HG02623 (cell line): ENCODE results near the gene PTPRO.

Source experiments
- ATAC-seq: cut with Tn5 transposase; IDR thresholded peaks from one replicate; pipeline ENCODE4 v1.9.1; 2021; ENCODE audit warnings: moderate library complexity; ENCODE audit not compliant: unreplicated experiment

The PTPRO gene

GRCh38 chr12:15346488-15346887 is 24.2 kb downstream of the PTPRO start:
- ATAC-seq: no peak

GRCh38 chr12:15350643-15351042 is 28.3 kb downstream of the PTPRO start:
- no peak for ATAC-seq

GRCh38 chr12:15355766-15356165 is 33.5 kb downstream of the PTPRO start:
- no peak for ATAC-seq

GRCh38 chr12:15356951-15357364 is 34.6 kb downstream of the PTPRO start:
- ATAC-seq: no peak

- ATAC-seq: no peak
These were observed 42.2 kb downstream of the PTPRO start for GRCh38 chr12:15364221-15365160.

GRCh38 chr12:15368812-15369211 is 46.5 kb downstream of the PTPRO start:
- no peak for ATAC-seq

GRCh38 chr12:15372352-15372751 is 50.0 kb downstream of the PTPRO start:
- no peak for ATAC-seq

- no peak for ATAC-seq
These were observed 65.5 kb downstream of the PTPRO start for GRCh38 chr12:15387772-15388171.

- ATAC-seq: no peak
These were observed 67.3 kb downstream of the PTPRO start for GRCh38 chr12:15389561-15389960.

GRCh38 chr12:15393037-15393436 is 70.7 kb downstream of the PTPRO start:
- ATAC-seq: no peak

GRCh38 chr12:15393995-15394394 is 71.7 kb downstream of the PTPRO start:
- no peak for ATAC-seq

GRCh38 chr12:15404485-15404884 is 82.2 kb downstream of the PTPRO start:
- no peak for ATAC-seq

- no peak for ATAC-seq
These were observed 83.3 kb downstream of the PTPRO start for GRCh38 chr12:15405606-15406005.

- ATAC-seq: no peak
These were observed 84.7 kb downstream of the PTPRO start for GRCh38 chr12:15407025-15407424.

GRCh38 chr12:15411842-15412241 is 89.5 kb downstream of the PTPRO start:
- ATAC-seq: no peak

GRCh38 chr12:15417691-15418090 is 95.4 kb downstream of the PTPRO start:
- ATAC-seq: no peak

GRCh38 chr12:15423629-15424028 is 101.3 kb downstream of the PTPRO start:
- ATAC-seq: no peak

- no peak for ATAC-seq
These were observed 105.6 kb downstream of the PTPRO start for GRCh38 chr12:15427913-15428312.

GRCh38 chr12:15428632-15429031 is 106.3 kb downstream of the PTPRO start:
- ATAC-seq: no peak

GRCh38 chr12:15429262-15429661 is 107.0 kb downstream of the PTPRO start:
- ATAC-seq: no peak

- ATAC-seq: no peak
These were observed 113.3 kb downstream of the PTPRO start for GRCh38 chr12:15435597-15435996.

- no peak for ATAC-seq
These were observed 117.2 kb downstream of the PTPRO start for GRCh38 chr12:15439459-15439858.

GRCh38 chr12:15443050-15443449 is 120.7 kb downstream of the PTPRO start:
- ATAC-seq: no peak
